H1 (cell line): ENCODE results near the gene CST6.

Experiments used
- POLR2A ChIP-seq, 2 experiments: IDR thresholded peaks; 1 replicate in 1 of 2; 2 replicates in 1 of 2; pipeline ENCODE4 v1.6.1; 2011; ENCODE audit warnings: low read depth in 2 of 2, low read length in 2 of 2, mild to moderate bottlenecking in 2 of 2; ENCODE audit errors: control extremely low read depth in 1 of 2
- RAD21 ChIP-seq, 2 experiments: IDR thresholded peaks in 1 of 2; conservative IDR thresholded peaks in 1 of 2; 2 replicates each; pipeline ENCODE4 v1.6.1; 2011; ENCODE audit warnings: low read depth in 2 of 2, low read length in 2 of 2, improper control_type of control experiment in 1 of 2, inconsistent platforms in 1 of 2, mild to moderate bottlenecking in 1 of 2, moderate library complexity in 1 of 2
- TAF1 ChIP-seq: IDR thresholded peaks from 2 replicates; pipeline ENCODE4 v1.6.1; 2011; ENCODE audit warnings: mild to moderate bottlenecking, low read depth, low read length

- TF ChIP-seq RAD21 (IDR thresholded peaks at IDR 0.05 in 1 of 2, conservative IDR thresholded peaks at IDR 0.05 in 1 of 2; ENCODE audit: low read depth in 2 of 2, low read length in 2 of 2) (no peak), TAF1 (no peak), POLR2A (IDR thresholded peaks at IDR 0.05; ENCODE audit: control extremely low read depth in 1 of 2, low read depth in 2 of 2, low read length in 2 of 2) (no peak)
Measured at GRCh38 chr11:65967329-65967934, 44.4 kb upstream of the CST6 start.
